Stimulated activated CD8-positive, alpha-beta memory T cell treated with anti-CD3 and anti-CD28 coated beads, Interleukin-4, amount 100 ng/mL, for 1 hour (primary cell): ENCODE results near the gene MRGPRG.

ENCODE experiments used
- DNase-seq, 2 donors: peaks; one replicate each; pipeline ENCODE4 v3.0.0-alpha.2; 2020; ENCODE audit warnings: low read depth in 2 of 2, low spot score in 1 of 2

The MRGPRG gene

GRCh38 chr11:3207526-3208189 lies 11.0 kb downstream of the MRGPRG start:
- DNase-seq: no peak

DNA sequence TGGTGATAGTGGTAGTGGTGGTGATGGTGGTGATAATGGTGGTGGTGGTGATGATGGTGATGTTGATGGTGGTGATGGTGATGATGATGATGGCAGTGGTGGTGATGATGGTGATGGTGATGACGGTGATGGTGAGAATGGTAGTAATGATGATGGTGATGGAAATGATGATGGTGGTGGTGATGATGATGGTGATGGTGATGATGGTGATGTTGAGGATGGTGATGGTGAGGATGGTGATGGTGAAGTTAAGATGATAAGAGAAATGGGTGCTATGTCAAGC lies 11.8 kb downstream of the MRGPRG start:
- no peak for DNase-seq

DNA sequence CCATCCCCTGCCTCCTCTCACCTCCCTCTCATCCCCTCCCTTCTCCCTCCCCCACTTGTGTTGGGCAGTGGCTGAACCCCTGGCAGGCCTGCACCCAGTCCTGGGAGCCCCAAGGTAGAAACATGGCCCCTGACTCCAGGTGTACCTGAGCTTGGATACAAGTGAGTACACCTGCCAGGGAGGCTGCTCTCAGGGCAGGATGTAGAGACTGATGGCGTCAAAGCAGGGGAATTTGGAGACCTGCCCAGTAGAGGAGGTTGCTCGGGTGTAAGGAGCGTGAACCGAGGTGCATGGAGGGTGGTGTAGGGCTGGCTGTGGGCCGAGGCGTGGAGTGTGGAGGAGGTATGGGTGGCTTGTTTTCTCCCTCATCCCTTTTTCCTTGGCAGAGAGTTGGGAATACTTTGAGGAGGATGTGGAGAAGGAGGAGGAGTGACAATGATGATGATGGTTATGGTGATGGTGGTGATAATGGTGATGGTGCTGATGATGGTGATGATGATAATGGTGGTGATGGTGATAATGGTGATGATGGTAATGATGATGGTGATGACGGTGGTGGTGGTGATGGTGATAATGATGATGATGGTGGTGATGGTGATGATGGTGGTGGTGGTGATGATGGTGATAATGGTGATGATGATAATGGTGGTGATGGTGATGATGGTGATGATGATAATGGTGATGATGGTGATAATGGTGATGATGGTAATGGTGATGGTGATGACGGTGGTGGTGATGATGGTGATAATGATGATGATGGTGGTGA lies 12.3 kb downstream of the MRGPRG start:
- no peak for DNase-seq

DNA sequence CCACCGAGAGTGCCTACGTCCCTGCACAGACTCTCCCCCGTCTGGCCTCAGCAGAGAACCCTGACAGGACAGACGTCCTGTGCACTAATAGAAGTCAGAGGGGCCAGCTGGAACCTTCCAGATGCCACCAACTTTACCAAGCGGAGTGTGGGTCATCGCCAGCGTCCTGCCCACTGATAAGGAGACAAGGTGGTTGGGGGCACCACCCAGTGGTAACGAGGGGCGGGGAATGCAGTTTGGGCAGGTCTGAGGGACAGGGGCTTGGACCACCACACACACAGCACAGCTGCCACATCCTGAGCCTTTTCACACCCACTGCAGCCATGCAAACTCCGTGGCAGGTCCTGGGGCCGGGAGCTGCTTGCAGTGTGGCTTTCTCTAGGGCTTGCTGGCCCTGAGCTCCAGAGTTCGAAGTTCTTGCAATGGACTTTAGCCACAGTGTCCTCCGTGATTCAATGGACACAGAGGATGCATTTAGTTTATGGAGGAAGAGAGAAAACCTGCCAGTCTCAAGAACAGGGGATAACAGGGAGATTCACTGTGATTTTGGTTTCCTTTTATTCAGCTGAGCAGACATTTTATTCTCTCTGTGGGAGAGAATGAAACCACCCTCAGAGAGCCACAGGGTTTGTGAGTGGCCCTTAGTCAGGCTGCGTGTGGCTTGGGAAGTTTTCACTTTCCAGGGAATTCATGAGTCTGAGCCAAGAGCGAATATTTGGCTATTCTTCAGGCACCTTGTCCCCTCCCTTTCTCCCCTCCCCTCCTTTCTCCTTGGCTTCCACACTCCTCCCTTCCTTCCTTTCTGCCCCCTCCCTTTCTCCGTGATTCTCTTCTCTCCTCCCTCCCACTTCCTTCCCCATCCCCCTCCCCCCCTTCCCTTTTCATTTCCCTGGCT lies 13.1 kb downstream of the MRGPRG start:
- no peak for DNase-seq

DNA sequence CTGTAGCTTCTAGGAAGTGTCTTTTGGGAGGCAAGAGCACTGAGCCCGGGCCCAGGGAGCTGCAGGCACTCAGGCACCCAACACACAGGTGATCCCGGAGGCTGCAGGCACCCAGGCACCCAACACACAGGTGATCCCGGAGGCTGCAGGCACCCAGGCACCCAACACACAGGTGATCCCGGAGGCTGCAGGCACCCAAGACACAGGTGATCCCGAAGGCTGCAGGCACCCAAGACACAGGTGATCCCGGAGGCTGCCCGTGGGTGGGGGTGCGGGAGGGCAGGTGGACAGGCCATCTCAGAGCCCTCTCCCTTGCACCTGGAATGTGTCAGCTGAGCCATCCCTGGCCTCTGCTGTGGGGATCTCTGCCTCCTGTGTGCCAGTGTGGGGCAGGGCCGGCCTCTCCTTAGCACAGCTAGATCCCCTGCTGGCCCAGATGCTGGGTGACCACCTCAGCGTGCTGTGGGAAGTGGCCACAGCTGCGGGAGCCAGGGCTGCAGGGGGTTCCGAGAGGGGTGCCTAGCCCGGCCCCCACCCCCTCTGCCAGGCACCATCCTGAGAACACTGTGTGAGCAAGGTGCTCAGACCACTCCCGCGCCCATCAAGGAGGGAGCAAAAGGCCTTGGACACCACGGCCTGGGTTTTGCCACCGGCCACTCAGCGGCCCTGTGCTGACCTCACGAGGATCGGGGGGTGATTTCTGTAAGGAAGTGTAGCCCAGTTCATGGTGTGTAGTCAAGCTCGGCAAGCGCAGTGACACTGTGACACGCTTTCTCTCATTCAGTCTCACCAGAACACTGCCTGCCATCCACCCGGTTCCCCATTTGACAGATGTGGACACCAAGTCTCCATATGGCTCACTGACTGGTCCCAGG lies 14.2 kb downstream of the MRGPRG start:
- DNase-seq: no peak

DNA sequence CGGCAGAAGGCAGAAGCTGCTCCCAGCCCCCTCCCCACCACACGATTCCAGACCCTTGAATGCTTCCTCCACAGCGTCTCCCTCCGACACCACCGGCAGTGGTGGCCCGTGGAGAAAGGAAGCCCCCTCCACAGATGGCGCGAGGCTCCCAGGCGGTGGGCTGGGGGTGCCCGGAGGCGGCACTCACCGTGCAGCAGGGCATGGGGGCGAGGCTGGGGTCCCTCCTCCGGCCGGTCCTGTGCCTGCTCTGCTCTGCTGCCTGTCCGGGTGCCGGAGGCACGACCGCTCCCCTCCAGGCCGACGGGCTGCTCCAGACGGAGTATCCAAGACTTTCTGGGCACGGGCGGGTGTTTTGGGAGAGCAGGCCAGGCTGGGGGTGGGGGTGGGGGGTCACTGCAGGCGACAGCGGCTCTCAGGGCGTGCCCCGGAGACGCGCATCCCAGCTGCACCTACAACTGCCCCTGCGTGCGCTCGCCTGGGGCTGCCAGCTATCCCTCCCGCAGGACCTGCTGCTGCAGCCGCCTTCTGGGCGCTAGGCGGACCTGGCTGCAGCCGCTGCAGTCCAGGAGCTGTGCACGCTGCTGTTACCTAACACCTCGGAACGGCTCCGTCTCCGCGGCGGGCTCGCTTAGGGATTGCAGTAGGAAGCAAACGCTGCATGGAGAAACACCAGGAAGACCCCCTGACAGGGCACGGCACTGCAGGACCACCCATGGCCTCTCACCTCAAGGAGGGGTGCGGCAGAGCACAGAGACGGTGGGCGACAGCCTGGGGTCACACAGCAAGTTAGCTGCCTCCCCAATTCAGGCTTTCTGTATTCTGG lies 15.2 kb downstream of the MRGPRG start:
- no peak for DNase-seq

GRCh38 chr11:3202759-3203158 lies 15.9 kb downstream of the MRGPRG start:
- no peak for DNase-seq

GRCh38 chr11:3202305-3202704 lies 16.3 kb downstream of the MRGPRG start:
- no peak for DNase-seq

DNA sequence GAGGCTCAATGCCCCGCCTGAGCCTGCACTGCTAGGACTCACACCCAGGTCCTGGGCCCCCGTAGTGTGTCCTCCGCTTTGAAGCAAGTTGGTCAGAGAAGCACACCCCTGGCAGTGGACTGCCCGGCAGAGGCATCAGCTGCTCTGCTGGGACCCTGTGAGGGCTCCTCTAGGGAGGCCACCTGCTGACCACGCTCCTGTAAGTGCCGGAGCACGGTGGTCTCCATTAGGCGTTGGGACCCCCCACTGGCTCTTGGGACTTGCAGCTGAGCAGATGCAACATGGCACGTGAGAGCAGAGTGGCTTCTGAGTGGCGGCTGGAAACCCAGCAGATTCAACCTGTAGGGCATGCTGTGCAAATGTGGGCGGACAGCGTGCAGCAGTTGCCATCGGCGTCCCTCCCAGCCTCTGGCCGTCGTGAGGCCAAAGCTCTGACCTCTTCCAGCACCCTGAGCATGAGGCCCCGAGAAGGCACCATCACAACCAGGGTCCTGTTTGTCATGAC lies 16.9 kb downstream of the MRGPRG start:
- no peak for DNase-seq

GRCh38 chr11:3201112-3201581 lies 17.5 kb downstream of the MRGPRG start:
- DNase-seq: no peak

GRCh38 chr11:3200388-3201111 lies 18.1 kb downstream of the MRGPRG start:
- DNase-seq: no peak

- no peak for DNase-seq
These were observed 18.9 kb downstream of the MRGPRG start for GRCh38 chr11:3199537-3200295.

DNA sequence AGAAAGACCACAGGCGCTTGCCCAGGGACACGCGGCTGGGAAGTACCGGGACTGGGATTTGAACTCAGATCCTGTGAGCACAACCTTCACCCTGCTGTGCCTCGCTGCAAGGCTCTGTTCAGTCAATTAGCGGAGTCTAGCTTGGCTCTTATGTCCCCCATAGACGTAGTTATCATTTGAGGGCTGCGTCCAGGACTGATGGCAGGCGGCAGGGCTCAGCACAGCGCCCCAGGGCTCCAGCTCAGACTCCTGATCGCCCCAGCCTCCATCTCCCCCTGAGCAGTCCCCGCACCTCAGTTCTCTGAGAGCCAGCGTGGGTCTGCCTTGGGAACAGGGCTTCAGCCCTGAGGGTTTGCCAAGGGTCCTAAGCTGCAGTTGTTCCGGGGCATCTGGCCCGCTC lies 19.8 kb downstream of the MRGPRG start:
- no peak for DNase-seq

GRCh38 chr11:3197878-3198528 lies 20.6 kb downstream of the MRGPRG start:
- DNase-seq: no peak

- DNase-seq: no peak
These were observed 21.4 kb downstream of the MRGPRG start for GRCh38 chr11:3197044-3197695.

- DNase-seq: no peak
These were observed 22.2 kb downstream of the MRGPRG start for GRCh38 chr11:3196161-3197043.
